Upper lobe of left lung (tissue), 6 donors: ENCODE measurements around the gene FOXP1. TPM values are rescaled to one million over a fixed set of nuclear protein-coding genes. Genes with fewer than 3 reads are reported as not detected.
A peak's percentile ranks its signal among the peaks of the same experiment; 100 is the strongest.

ENCODE experiments used
- ATAC-seq, 2 donors: fragments of 200-7000 bp; cut with Tn5 transposase; one replicate each; pipeline ENCODE4 v1.9.1; 2022; ENCODE audit warnings: mild to moderate bottlenecking in 2 of 2, moderate library complexity in 2 of 2; ENCODE audit not compliant: low FRiP score in 2 of 2
- DNase-seq, 2 donors: peaks; one replicate each; pipeline ENCODE4 v3.0.0-alpha.2; 2019 to 2020
- H3K27ac ChIP-seq, 4 donors: fragments of 200-600 bp; sonication (generic); one replicate each; pipeline ENCODE4 v1.5.1; 2016 to 2019
- H3K27me3 ChIP-seq, 4 donors: fragments of 200-600 bp; sonication (generic); one replicate each; pipeline ENCODE4 v1.5.1; 2017 to 2019
- H3K36me3 ChIP-seq, 4 donors: fragments of 200-600 bp; sonication (generic); one replicate each; pipeline ENCODE4 v1.5.1; 2016 to 2019
- H3K4me1 ChIP-seq, 4 donors: fragments of 200-600 bp; sonication (generic); one replicate each; pipeline ENCODE4 v1.5.1; 2018 to 2019
- H3K4me3 ChIP-seq, 4 donors: fragments of 200-600 bp; sonication (generic); one replicate each; pipeline ENCODE4 v1.5.1; 2017 to 2019; ENCODE audit warnings: mild to moderate bottlenecking in 2 of 4, moderate library complexity in 1 of 4
- H3K9me3 ChIP-seq, 4 donors: fragments of 200-600 bp; sonication (generic); one replicate each; pipeline ENCODE4 v1.5.1; 2018 to 2019
- CTCF ChIP-seq, 6 experiments: fragments of 450-650 bp in 4 of 6; fragments of 200-600 bp in 2 of 6; sonication (generic) in 2 of 6; IDR thresholded peaks; one replicate each; pipeline ENCODE4 v1.5.1; 2016 to 2019; ENCODE audit warnings: antibody characterized with exemption in 6 of 6
- EP300 ChIP-seq, 4 donors: sonication (generic); formaldehyde crosslinking; IDR thresholded peaks; one replicate each; pipeline ENCODE4 v1.5.1; 2017; ENCODE audit warnings: antibody characterized with exemption in 4 of 4, control low read depth in 2 of 4
- POLR2A ChIP-seq, 4 donors: fragments of 450-650 bp; IDR thresholded peaks; one replicate each; pipeline ENCODE4 v1.5.1; 2016 to 2017; ENCODE audit warnings: antibody characterized with exemption in 4 of 4, mild to moderate bottlenecking in 2 of 4
- POLR2AphosphoS5 ChIP-seq, 2 donors: sonication (generic); formaldehyde crosslinking; IDR thresholded peaks; one replicate each; pipeline ENCODE4 v1.5.1; 2017; ENCODE audit warnings: antibody characterized with exemption in 2 of 2
- WGBS, 2 donors: methylation state at CpG; one replicate each; pipeline ENCODE4 v1.1.5; 2017 to 2018; 5-methylcytosine and 5-hydroxymethylcytosine counted together
- total RNA-seq, 6 donors: library from RNA; depleted of rRNA in 4 of 6; stranded (reverse); fragments of >200 nt in 4 of 6; gene quantifications; one replicate each; pipeline versions ENCODE4 v1.1.0 to v1.2.1, GENCODE V29; 2016 to 2021
- donor health status: DM: no; HTN: no; CAD: no; lungs with moderate emphysema.
- donor health status: DM: no; HTN: yes; CAD: no; lungs with severe emphysema.

Gene FOXP1
- total RNA-seq, 6 donors from 2014 or later: 103 to 248 (median 134) TPM

GRCh38 chr3:71499227-71499876 lies 84.2 kb downstream of the FOXP1 start:
- Histone ChIP-seq H3K36me3 (no peaks in the 10 kb centered on the region), H3K4me1 (peaks cover 0 to 30% (median 13%) of the 10 kb centered on the region in 4 donors), H3K4me3 (no peak overlapping the region), H3K27me3 (no peaks in the 10 kb centered on the region), H3K9me3 (no peaks in the 10 kb centered on the region), H3K27ac (no peak overlapping the region)
- ATAC-seq: no peak
- DNase-seq: no peak
- 82 to 88% methylated on average over 6 of the region's 6 CpGs for WGBS, 2 donors
- TF ChIP-seq CTCF (IDR thresholded peaks at IDR 0.05): no peak
- TF ChIP-seq POLR2A (IDR thresholded peaks at IDR 0.05): no peak
- no peak for TF ChIP-seq POLR2AphosphoS5 (IDR thresholded peaks at IDR 0.05)
- TF ChIP-seq EP300 (IDR thresholded peaks at IDR 0.05): no peak

GRCh38 chr3:71498543-71498942 lies 85.0 kb downstream of the FOXP1 start:
- Histone ChIP-seq H3K27me3 (no peaks in the 10 kb centered on the region), H3K4me3 (no peak overlapping the region), H3K9me3 (no peaks in the 10 kb centered on the region), H3K4me1 (peaks cover 0 to 30% (median 13%) of the 10 kb centered on the region in 4 donors), H3K36me3 (no peaks in the 10 kb centered on the region), H3K27ac (no peak overlapping the region)
- ATAC-seq: no peak
- DNase-seq: no peak
- no peak for TF ChIP-seq EP300 (IDR thresholded peaks at IDR 0.05)
- 90 to 97% methylated on average over 2 to 3 of the region's 3 CpGs for WGBS, 2 donors

- ATAC-seq (no peak), DNase-seq (no peak)
- Histone ChIP-seq H3K36me3 (no peaks in the 10 kb centered on the region), H3K4me3 (no peak overlapping the region), H3K27me3 (no peaks in the 10 kb centered on the region), H3K4me1 (peaks cover 0 to 30% (median 13%) of the 10 kb centered on the region in 4 donors), H3K9me3 (no peaks in the 10 kb centered on the region), H3K27ac (no peak overlapping the region)
- 83 to 85% methylated on average over 5 of the region's 5 CpGs for WGBS, 2 donors
- TF ChIP-seq EP300 (IDR thresholded peaks at IDR 0.05): no peak
- no peak for TF ChIP-seq POLR2A (IDR thresholded peaks at IDR 0.05)
- no peak for TF ChIP-seq CTCF (IDR thresholded peaks at IDR 0.05)
- no peak for TF ChIP-seq POLR2AphosphoS5 (IDR thresholded peaks at IDR 0.05)
These were observed 85.5 kb downstream of the FOXP1 start for GRCh38 chr3:71497971-71498444.

GRCh38 chr3:71497367-71497897 lies 86.1 kb downstream of the FOXP1 start:
- TF ChIP-seq EP300 (IDR thresholded peaks at IDR 0.05): no peak
- TF ChIP-seq POLR2AphosphoS5 (IDR thresholded peaks at IDR 0.05): no peak
- TF ChIP-seq CTCF (IDR thresholded peaks at IDR 0.05): no peak
- TF ChIP-seq POLR2A (IDR thresholded peaks at IDR 0.05): no peak
- Histone ChIP-seq H3K27me3 (no peaks in the 10 kb centered on the region), H3K36me3 (no peaks in the 10 kb centered on the region), H3K4me1 (peaks cover 0 to 30% (median 13%) of the 10 kb centered on the region in 4 donors), H3K9me3 (no peaks in the 10 kb centered on the region), H3K27ac (peak overlapping the region in 1 of 4 donors; percentile 9), H3K4me3 (no peak overlapping the region)
- WGBS, 2 donors: 86 to 96% methylated on average over 1 of the region's 1 CpG
- DNase-seq (no peak), ATAC-seq (no peak)

GRCh38 chr3:71495708-71496472 lies 87.6 kb downstream of the FOXP1 start:
- H3K4me1 ChIP-seq: peaks cover 0 to 30% (median 13%) of the 10 kb centered on the region in 4 donors
- DNase-seq: no peak
- H3K4me3 ChIP-seq: no peak overlapping the region
- 76 to 78% methylated on average over 5 of the region's 5 CpGs for WGBS, 2 donors
- no peaks in the 10 kb centered on the region for H3K9me3 ChIP-seq
- H3K27me3 ChIP-seq: no peaks in the 10 kb centered on the region
- H3K36me3 ChIP-seq: peaks cover 0 to 3% (median 0%) of the 10 kb centered on the region in 4 donors
- TF ChIP-seq POLR2A (IDR thresholded peaks at IDR 0.05) (no peak), POLR2AphosphoS5 (IDR thresholded peaks at IDR 0.05) (no peak), EP300 (IDR thresholded peaks at IDR 0.05) (no peak), CTCF (IDR thresholded peaks at IDR 0.05) (no peak)
- peak in 1 of 2 donors; percentile 92 for ATAC-seq
- peak overlapping the region in 3 of 4 donors; percentile 9 to 37 (median 20) for H3K27ac ChIP-seq
